ENCODE measurements around the gene TMC3.

DNA sequence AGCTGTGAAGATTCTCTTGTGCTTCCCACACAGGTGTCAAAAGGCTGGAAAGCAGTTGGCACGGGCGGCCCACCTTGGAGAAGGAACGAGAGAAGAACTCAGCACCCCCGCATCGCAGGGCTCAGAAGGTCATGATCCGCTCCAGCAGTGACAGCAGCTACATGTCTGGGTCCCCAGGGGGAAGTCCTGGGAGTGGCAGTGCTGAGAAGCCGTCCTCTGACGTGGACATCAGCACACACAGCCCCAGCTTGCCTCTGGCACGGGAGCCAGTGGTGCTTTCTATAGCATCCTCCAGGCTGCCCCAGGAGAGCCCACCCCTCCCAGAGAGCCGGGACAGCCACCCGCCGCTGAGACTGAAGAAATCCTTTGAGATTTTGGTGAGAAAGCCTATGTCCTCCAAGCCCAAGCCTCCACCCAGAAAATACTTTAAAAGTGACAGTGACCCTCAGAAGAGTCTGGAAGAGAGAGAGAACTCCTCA lies 81.5 kb downstream of the TMC3 start:
- TF ChIP-seq, protein P1, sequence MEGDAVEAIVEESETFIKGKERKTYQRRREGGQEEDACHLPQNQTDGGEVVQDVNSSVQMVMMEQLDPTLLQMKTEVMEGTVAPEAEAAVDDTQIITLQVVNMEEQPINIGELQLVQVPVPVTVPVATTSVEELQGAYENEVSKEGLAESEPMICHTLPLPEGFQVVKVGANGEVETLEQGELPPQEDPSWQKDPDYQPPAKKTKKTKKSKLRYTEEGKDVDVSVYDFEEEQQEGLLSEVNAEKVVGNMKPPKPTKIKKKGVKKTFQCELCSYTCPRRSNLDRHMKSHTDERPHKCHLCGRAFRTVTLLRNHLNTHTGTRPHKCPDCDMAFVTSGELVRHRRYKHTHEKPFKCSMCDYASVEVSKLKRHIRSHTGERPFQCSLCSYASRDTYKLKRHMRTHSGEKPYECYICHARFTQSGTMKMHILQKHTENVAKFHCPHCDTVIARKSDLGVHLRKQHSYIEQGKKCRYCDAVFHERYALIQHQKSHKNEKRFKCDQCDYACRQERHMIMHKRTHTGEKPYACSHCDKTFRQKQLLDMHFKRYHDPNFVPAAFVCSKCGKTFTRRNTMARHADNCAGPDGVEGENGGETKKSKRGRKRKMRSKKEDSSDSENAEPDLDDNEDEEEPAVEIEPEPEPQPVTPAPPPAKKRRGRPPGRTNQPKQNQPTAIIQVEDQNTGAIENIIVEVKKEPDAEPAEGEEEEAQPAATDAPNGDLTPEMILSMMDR (IDR thresholded peaks at IDR 0.05), result no peak
- no peak for TF ChIP-seq POLR2A (IDR thresholded peaks at IDR 0.05)
- TF ChIP-seq POLR2AphosphoS5 (IDR thresholded peaks at IDR 0.05), result no peak
- TF ChIP-seq EP300 (IDR thresholded peaks at IDR 0.05), result no peak

Measured in sigmoid colon (tissue), 4 donors.